KG1 (cell line): ENCODE results near the gene PSMB10.
"Not testable (repeated sequence)": the region's sequence is repeated elsewhere in the genome, so short reads cannot be mapped to it uniquely, and the experiment has no call there.

Source experiments
- DNase-seq: peaks from one replicate; lab custom pipeline; 2025; lab: John Stamatoyannopoulos, UW

PSMB10 gene

DNA sequence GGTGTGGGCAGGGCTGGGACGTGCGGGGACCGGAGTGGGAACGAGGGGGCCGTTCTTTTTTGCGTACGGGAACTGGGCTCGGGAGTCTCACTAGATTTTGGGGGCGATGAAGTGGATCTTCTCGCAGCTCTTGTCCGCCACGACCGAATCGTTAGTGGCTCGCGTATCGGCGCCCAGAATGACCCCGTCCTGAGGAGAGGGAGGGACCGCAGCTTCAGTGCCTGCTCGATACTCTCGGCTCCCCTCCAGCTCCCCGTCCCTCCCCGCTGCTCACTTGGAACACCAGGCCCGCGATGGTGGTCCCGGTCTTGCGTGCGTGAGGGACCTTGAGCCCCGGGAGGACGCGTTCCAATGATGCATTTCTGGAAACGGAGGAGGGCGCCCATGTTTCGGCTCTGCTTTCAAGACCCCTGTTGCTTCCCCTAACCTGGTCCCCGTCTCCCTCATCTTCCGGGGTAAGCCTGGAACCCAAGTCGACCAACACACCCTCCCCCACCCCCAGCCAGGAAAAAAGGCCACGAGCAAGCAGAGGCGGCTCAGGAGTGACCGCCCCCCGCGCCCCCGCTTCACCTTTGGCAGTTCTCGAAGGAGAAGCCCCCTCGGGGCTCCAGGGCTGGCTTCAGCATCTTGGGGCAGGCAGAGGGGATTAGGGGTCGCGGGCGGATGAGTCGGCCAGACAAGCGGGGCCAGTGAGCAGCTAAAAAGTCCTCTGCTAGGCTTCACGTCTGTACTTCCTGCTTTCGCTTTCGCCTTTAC, at the start of gene PSMB10:
Gene PSMB10 (minus strand): TSS at position 727 of the 756 bp plus-strand sequence. CDS start 101 bp downstream, at position 626.
- no peak for DNase-seq

GRCh38 chr16:67982011-67982696, 45.5 kb upstream of the PSMB10 start:
- no peak for DNase-seq

GRCh38 chr16:67979955-67980678, 43.5 kb upstream of the PSMB10 start, which contains the start of gene DPEP3:
TSS of gene DPEP3 (minus strand) at chr16:67980499. CDS start at chr16:67980380, 119 bp downstream.
- DNase-seq = no peak

DNA sequence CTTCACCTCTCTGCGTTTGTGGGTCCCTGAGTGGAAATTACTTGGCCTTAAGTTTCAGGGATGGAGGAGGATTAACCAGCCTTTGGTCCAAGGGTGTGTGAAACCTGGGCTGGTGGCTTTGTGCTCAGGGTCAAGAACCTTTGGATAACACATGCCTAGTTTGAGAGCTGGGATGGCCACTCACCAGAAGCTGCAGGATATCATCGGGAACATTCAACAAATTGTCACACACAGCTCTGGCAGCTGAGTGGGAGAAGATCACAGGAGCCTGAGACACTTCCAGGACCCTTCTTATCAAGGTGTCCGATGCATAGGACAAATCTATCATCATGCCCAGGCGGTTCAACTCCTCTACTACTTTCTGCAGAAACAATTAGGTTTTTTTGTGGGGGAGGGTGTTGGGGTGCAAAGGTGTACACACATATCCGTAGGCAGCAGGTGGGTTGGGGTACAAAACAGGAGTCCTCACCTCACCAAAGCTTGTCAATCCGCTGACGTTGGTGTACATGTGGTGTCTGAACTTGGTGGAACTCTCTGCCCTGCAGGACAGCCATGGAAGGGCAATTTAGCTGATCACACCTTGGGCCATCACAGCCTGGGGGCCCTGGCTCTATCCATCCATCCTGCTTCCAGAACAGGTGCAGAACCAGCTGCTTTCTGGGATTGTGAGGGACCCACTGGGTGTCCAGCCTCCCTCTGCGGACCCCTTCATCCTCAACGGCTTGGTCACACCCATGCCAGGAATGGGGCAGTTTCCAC, 41.0 kb upstream of the PSMB10 start:
- no peak for DNase-seq

DNA sequence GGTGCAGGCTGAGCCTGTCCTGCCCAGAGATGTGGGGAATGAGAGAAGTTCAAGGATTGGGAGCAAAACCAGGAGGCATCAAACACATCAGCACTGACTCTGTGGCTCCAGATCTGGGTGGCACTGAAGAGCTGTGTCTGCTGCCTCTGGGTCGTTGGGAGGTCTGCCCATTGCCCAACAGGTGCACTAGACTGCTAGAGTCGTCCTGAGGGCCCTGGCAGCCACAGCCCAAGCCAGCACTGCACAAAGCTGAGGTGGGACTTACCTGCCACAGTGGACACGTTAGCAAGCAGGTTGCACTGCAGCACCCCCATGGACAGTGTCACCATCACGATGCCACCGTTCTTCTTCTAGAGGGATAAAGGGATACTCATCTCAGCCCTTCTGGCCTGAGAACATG, 40.4 kb upstream of the PSMB10 start:
- no peak for DNase-seq

DNA sequence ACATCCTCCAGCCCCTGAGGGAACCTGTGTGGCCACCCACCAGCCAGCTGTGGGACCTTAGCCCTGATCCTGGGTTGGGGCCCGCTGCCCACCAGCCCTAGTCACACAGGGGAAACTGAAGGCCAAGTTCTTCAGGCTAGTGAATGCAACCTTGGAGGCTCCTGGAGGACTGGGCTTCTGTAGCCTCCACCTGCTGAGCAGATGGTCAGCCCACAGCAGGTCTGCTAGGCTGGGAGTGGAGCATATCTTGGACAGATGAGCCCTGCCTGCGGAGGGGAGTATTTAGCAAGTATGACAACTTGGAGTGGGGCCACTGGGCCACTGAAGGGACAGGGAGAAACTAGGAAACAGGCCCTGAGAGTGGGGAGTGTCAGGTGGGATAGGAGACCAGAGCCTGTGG, 39.6 kb upstream of the PSMB10 start:
- DNase-seq = no peak

- DNase-seq = no peak
Observed at GRCh38 chr16:67975321-67976105, 38.9 kb upstream of the PSMB10 start.

DNA sequence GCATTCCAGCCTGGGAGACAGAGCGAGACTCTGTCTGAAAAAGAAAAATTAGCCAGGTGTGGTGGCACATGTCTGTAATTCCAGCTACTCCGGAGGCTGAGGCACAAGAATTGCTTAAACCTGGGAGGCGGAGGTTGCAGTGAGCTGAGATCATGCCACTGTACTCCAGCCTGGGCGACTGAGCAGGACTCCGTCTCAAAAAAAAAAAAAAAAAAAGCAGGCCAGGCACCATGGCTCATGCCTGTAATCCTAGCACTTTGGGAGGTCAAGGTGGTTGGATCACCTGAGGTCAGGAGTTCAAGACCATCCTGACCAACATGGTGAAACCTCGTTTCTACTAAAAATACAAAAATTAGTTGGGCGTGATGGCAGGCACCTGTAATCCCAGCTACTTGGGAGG, 35.6 kb upstream of the PSMB10 start:
- not testable (repeated sequence) for DNase-seq

DNA sequence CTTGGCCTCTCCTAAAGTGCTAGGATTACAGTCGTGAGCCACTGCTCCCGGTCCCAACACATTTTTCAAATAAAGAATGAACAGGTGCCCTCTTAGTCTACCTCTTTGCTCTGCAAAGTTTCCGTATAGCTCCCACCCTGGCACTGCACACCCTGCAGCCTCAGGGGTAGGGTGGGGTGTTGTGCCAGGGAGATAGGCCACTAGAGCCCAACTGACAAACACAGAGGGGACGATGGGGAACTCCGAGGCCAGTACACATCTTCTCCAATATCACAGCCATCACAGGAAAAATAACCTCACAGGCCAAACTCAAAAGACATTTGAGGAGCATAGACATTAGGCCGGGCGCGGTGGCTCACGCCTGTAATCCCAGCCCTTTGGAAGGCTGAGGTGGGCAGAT, 34.5 kb upstream of the PSMB10 start:
- DNase-seq = no peak

DNA sequence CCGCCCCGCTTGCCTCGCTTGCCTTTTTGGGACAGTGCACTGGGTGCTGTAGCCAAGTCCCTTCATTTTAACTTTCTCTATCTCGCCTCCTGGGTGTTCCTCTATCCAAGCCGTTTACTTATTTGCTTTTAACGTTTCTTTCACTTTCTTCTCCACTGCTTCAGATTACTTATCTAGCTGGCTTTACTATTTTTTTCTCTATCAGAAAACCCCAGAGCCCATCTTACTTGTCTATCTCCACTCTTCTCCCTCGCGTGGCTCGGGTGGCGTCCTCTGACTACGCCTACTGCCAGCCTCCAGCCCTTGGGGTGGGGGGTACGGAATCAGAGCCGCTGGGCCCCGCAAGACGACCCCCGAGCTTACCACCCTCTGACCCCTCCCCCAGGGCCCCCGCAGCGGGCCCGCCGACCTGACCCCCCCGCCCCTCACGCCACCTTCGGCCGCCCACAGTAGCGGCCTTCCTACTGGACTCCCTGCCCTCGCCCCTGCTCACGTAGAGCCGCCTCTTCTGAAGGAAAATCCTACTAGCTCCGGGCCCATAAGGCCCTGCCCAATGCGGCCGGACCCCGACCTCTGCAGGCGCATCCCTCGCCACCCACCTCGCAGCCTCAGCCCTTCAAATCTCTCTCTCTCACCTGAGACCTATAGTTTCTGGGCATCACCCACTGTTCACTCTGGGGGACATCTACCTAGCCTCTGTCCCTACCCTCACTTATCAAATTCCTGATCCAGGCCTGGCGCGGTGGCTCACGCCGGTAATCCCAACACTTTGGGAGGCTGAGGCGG, 32.8 kb upstream of the PSMB10 start:
- no peak for DNase-seq

- peak; percentile 43 for DNase-seq
Observed at GRCh38 chr16:67968400-67969253, 32.0 kb upstream of the PSMB10 start, which contains the start of gene SLC12A4. TSS of gene SLC12A4 (minus strand) at chr16:67968637. CDS start at chr16:67968553, 84 bp downstream.

DNA sequence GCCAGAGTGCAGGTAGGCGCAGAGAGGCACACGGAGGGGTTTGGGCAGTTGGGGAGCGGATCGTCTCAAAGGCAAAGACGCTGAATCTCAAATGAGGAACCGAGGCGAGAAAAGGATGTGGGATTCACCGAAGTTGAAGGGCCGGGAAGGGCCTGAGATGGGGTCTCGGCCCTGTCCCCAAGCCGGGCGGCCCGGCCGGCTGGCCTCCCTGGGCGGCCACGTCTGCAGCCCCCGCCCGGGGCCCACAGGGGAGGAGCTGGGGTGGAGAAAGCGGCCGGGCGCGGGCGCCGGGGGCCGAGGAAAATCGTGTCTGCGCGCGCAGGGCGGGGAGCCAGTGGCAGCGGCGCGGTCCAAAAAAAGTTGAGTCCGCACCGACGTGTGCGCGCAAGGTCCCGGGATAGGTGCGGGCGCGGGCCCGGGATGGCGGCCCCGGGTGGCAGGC, 31.3 kb upstream of the PSMB10 start:
- no peak for DNase-seq

GRCh38 chr16:67967183-67967957, 30.7 kb upstream of the PSMB10 start:
- no peak for DNase-seq

DNA sequence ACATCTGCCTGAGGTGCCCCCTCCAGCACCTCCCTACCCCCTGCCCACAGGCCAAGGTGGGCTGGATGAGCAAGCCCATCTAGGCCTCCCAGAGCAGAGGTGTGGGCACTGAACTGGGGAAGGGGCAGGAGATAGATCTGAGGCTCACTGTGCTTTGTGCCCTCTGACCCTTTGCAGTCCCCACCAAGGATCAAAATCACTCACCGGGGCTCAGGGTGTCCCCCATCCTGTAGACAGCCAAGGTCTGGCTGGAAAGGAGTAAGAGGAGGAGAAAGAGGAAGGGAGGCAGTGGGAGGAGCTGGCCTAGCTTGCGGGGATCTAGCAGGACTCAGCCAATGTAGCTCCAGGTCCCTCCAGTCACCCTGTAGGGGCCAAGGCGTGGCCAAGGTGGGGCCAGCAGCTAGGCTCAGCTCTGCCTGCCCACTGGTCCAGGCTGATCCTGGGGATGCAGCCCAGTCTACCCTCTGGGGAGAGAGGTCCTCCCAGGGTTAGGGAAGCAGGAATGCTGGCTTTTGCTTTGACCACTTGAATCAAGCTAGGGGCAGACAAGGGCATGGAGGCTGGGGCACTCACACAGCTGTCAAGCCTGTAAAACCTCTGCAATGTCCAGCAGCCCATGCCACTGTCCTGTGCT, 30.0 kb upstream of the PSMB10 start:
- DNase-seq = no peak

- DNase-seq = no peak
Observed at GRCh38 chr16:67965668-67966548, 29.3 kb upstream of the PSMB10 start.

DNA sequence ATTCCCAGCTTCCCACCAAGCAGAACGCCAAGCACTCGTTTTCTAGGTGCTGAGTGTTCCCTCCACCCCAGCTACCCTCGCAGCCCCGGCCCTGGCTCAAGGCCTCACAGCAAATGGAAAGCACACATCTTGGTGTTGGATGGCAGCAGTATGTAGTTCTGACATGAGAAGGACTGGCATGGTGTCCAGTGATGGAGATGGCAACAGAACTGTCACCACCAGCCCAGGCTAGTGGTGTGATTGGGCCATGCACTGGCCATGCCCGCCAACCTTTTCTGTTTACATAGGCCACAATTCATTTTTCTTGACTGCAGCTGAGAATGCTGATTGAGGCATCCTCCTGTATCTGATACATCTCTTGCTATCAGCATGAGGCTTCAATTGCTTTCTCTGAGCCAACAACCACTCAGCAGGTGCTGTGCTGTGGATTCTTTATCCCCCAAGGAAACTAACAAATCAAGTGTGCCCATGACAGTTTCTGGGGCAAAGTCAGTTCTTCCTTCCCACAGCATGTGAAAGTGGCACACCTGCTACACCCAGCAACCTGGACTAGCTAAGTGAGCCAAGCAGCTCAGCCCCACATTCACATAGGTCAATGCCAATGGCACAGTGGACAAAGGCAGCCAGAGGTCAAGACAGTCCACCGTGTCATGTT, 28.0 kb upstream of the PSMB10 start:
- DNase-seq = no peak
